Liver (tissue), 9 donors: ENCODE results near the gene KIRREL3. TPM values are rescaled to one million over a fixed set of nuclear protein-coding genes. Genes with fewer than 3 reads are reported as not detected.

Source experiments
- DNase-seq: peaks from one replicate; pipeline ENCODE4 v3.0.0-alpha.2; 2017; ENCODE audit warnings: low spot score
- H3K27ac ChIP-seq, 2 donors: one replicate each; pipeline ENCODE4 v1.7.0; 2013; ENCODE audit warnings: inconsistent platforms in 2 of 2, low read length in 2 of 2, control low read depth in 1 of 2, low read depth in 1 of 2, mild to moderate bottlenecking in 1 of 2
- H3K27me3 ChIP-seq, 4 donors: one replicate each; pipeline versions ENCODE4 v1.6.1 to v1.7.0; 2013; ENCODE audit warnings: low read length in 3 of 4, inconsistent platforms in 1 of 4, mild to moderate bottlenecking in 1 of 4, moderate library complexity in 1 of 4; ENCODE audit not compliant: control insufficient read depth in 4 of 4, insufficient read depth in 4 of 4
- H3K36me3 ChIP-seq, 4 donors: one replicate each; pipeline versions ENCODE4 v1.6.1 to v1.7.0; 2013; ENCODE audit warnings: low read length in 3 of 4, mild to moderate bottlenecking in 3 of 4, low read depth in 1 of 4, moderate library complexity in 1 of 4; ENCODE audit not compliant: control insufficient read depth in 4 of 4, insufficient read depth in 3 of 4
- H3K4me1 ChIP-seq, 4 donors: one replicate each; pipeline versions ENCODE4 v1.6.1 to v1.7.0; 2013; ENCODE audit warnings: low read length in 3 of 4, mild to moderate bottlenecking in 3 of 4, moderate library complexity in 1 of 4; ENCODE audit not compliant: control insufficient read depth in 4 of 4, insufficient read depth in 4 of 4
- H3K4me3 ChIP-seq, 3 donors: one replicate each; pipeline versions ENCODE4 v1.6.1 to v1.7.0; 2013; ENCODE audit warnings: low read length in 3 of 3, control low read depth in 1 of 3, low read depth in 1 of 3, mild to moderate bottlenecking in 1 of 3
- H3K9ac ChIP-seq, 2 donors: one replicate each; pipeline ENCODE4 v1.7.0; 2013; ENCODE audit warnings: low read length in 2 of 2, mild to moderate bottlenecking in 2 of 2, moderate library complexity in 2 of 2, control low read depth in 1 of 2, low read depth in 1 of 2
- H3K9me3 ChIP-seq, 4 donors: one replicate each; pipeline versions ENCODE4 v1.6.1 to v1.7.0; 2013; ENCODE audit warnings: low read length in 3 of 4; ENCODE audit not compliant: control insufficient read depth in 4 of 4
- CTCF ChIP-seq: fragments of 150-350 bp; IDR thresholded peaks from 2 replicates; pipeline ENCODE4 v1.5.1; 2017; ENCODE audit warnings: improper control_type of control experiment, low read depth, low read length; ENCODE audit not compliant: missing input control
- EGR1 ChIP-seq, 2 donors: IDR thresholded peaks; 2 replicates each; pipeline ENCODE4 v1.6.1; 2016 to 2018; ENCODE audit warnings: antibody characterized with exemption in 2 of 2, low read depth in 2 of 2
- FOXA2 ChIP-seq: IDR thresholded peaks from 2 replicates; pipeline ENCODE4 v1.6.1; 2016; ENCODE audit warnings: antibody characterized with exemption
- GABPA ChIP-seq, 2 donors: IDR thresholded peaks in 1 of 2; conservative IDR thresholded peaks in 1 of 2; 2 replicates each; pipeline ENCODE4 v1.6.1; 2016; ENCODE audit warnings: antibody characterized with exemption in 2 of 2, mild to moderate bottlenecking in 1 of 2, moderate library complexity in 1 of 2
- HNF4A ChIP-seq, 2 donors: conservative IDR thresholded peaks; 2 replicates each; pipeline ENCODE4 v1.6.1; 2016; ENCODE audit warnings: antibody characterized with exemption in 2 of 2, mild to moderate bottlenecking in 2 of 2
- HNF4G ChIP-seq: IDR thresholded peaks from 2 replicates; pipeline ENCODE4 v1.6.1; 2016; ENCODE audit warnings: antibody characterized with exemption
- JUND ChIP-seq, 2 donors: IDR thresholded peaks; 2 replicates each; pipeline ENCODE4 v1.6.1; 2016; ENCODE audit warnings: antibody characterized with exemption in 2 of 2
- MAX ChIP-seq: IDR thresholded peaks from 2 replicates; pipeline ENCODE4 v1.6.1; 2016; ENCODE audit warnings: antibody characterized with exemption
- NR2F2 ChIP-seq: IDR thresholded peaks from 2 replicates; pipeline ENCODE4 v1.6.1; 2016; ENCODE audit warnings: antibody characterized with exemption
- RAD21 ChIP-seq, 2 donors: IDR thresholded peaks; 2 replicates each; pipeline ENCODE4 v1.6.1; 2016; ENCODE audit warnings: antibody characterized with exemption in 2 of 2, mild to moderate bottlenecking in 2 of 2
- RXRA ChIP-seq, 2 donors: IDR thresholded peaks; 2 replicates each; pipeline ENCODE4 v1.6.1; 2017 to 2018; ENCODE audit warnings: antibody characterized with exemption in 2 of 2, mild to moderate bottlenecking in 1 of 2
- TAF1 ChIP-seq: conservative IDR thresholded peaks from 2 replicates; pipeline ENCODE4 v1.6.1; 2016; ENCODE audit warnings: antibody characterized with exemption, mild to moderate bottlenecking
- YY1 ChIP-seq: IDR thresholded peaks from 2 replicates; pipeline ENCODE4 v1.6.1; 2016; ENCODE audit warnings: antibody characterized with exemption, mild to moderate bottlenecking
- ZBTB33 ChIP-seq: IDR thresholded peaks from 2 replicates; pipeline ENCODE4 v1.6.1; 2016; ENCODE audit warnings: antibody characterized with exemption
- WGBS: extraction: QIAGEN DNeasy Blood & Tissue Kit; methylation state at CpG from one replicate; pipeline ENCODE4 v1.1.7; 2013; 5-methylcytosine and 5-hydroxymethylcytosine counted together
- polyA plus RNA-seq, 2 donors: library from polyadenylated mRNA; stranded (reverse) in 1 of 2; unstranded in 1 of 2; fragments of 200-250 nt in 1 of 2; fragments of >200 nt in 1 of 2; fragmentation: Nextera tagmentation in 1 of 2; extraction: Ambion mirVana in 1 of 2; gene quantifications; one replicate each; pipeline versions ENCODE4 v1.2.1 to v1.2.3, GENCODE V29; 2013 to 2015
- total RNA-seq, 2 donors: library from RNA; depleted of rRNA; stranded (reverse); fragments of >200 nt; gene quantifications; one replicate each; pipeline ENCODE4 v1.2.3, GENCODE V29; 2014
- donor health status: healthy.
- donor health status: healthy.
- donor health status: healthy.
- donor health status: healthy.
- donor health status: healthy.

KIRREL3 gene
- total and polyA plus RNA-seq, 4 donors: 0.03 to 0.29 (median 0.08) TPM; not detected in 1

GRCh38 chr11:126756421-126756820 lies 244.1 kb downstream of the KIRREL3 start:
- WGBS: 86% methylated on average over 2 of the region's 2 CpGs
- Histone ChIP-seq H3K27me3 (no peaks in the 10 kb centered on the region), H3K4me3 (no peak overlapping the region), H3K9ac (no peak overlapping the region), H3K36me3 (no peaks in the 10 kb centered on the region), H3K27ac (no peak overlapping the region), H3K4me1 (no peaks in the 10 kb centered on the region), H3K9me3 (peaks cover 0 to 13% (median 0%) of the 10 kb centered on the region in 4 donors)
- DNase-seq: no peak
- no peak for TF ChIP-seq RXRA (IDR thresholded peaks at IDR 0.05)
- TF ChIP-seq RAD21 (IDR thresholded peaks at IDR 0.05): no peak
- no peak for TF ChIP-seq MAX
- TF ChIP-seq NR2F2: no peak
- no peak for TF ChIP-seq YY1
- no peak for TF ChIP-seq TAF1
- TF ChIP-seq FOXA2: no peak
- no peak for TF ChIP-seq GABPA (IDR thresholded peaks at IDR 0.05 in 1 of 2, conservative IDR thresholded peaks at IDR 0.05 in 1 of 2)
- no peak for TF ChIP-seq HNF4G
- no peak for TF ChIP-seq ZBTB33
- no peak for TF ChIP-seq EGR1 (IDR thresholded peaks at IDR 0.05; ENCODE audit: low read depth in 2 of 2)

GRCh38 chr11:126755526-126755925 lies 245.0 kb downstream of the KIRREL3 start:
- Histone ChIP-seq H3K4me1 (no peaks in the 10 kb centered on the region), H3K4me3 (no peak overlapping the region), H3K36me3 (no peaks in the 10 kb centered on the region), H3K9me3 (peaks cover 0 to 5% (median 0%) of the 10 kb centered on the region in 4 donors), H3K9ac (no peak overlapping the region), H3K27me3 (no peaks in the 10 kb centered on the region), H3K27ac (no peak overlapping the region)
- WGBS: 83% methylated on average over 4 of the region's 4 CpGs
- TF ChIP-seq CTCF (no peak), EGR1 (IDR thresholded peaks at IDR 0.05; ENCODE audit: low read depth in 2 of 2) (no peak), JUND (IDR thresholded peaks at IDR 0.05) (no peak), YY1 (no peak), HNF4A (conservative IDR thresholded peaks at IDR 0.05) (no peak)
- DNase-seq: no peak

- H3K36me3 ChIP-seq: no peaks in the 10 kb centered on the region
- H3K27me3 ChIP-seq: no peaks in the 10 kb centered on the region
- H3K9ac ChIP-seq: no peak overlapping the region
- H3K4me1 ChIP-seq: no peaks in the 10 kb centered on the region
- 75% methylated on average over 7 of the region's 7 CpGs for WGBS
- no peak overlapping the region for H3K4me3 ChIP-seq
- no peaks in the 10 kb centered on the region for H3K9me3 ChIP-seq
- no peak overlapping the region for H3K27ac ChIP-seq
- no peak for DNase-seq
- no peak for TF ChIP-seq JUND (IDR thresholded peaks at IDR 0.05)
Observed at GRCh38 chr11:126754591-126755426, 245.8 kb downstream of the KIRREL3 start.
